Measurements from ENCODE around the gene CELF1. TPM values are rescaled to one million over a fixed set of nuclear protein-coding genes. Genes with fewer than 3 reads are reported as not detected.

Gene CELF1
- total and polyA plus RNA-seq, 2 donors (not counting 1 experiment from before 2014, with no cell fraction given), result 52.0 to 153 TPM

GRCh38 chr11:47437746-47438418, 115.0 kb downstream of the CELF1 start:
- Histone ChIP-seq H3K27ac (ENCODE audit: low read length in 2 of 2) (no peak overlapping the region), H3K4me3 (ENCODE audit: control extremely low read depth in 1 of 5, extremely low read depth in 1 of 5, insufficient read depth in 1 of 5, low read depth in 2 of 5, low read length in 4 of 5) (no peak overlapping the region), H2AFZ (ENCODE audit: insufficient read depth, low read depth, low read length, poor library complexity, severe bottlenecking) (no peak overlapping the region), H4K20me1 (ENCODE audit: control insufficient read depth, insufficient read depth, low read length, poor library complexity, severe bottlenecking) (no peaks in the 10 kb centered on the region), H3K9ac (ENCODE audit: low read length) (no peak overlapping the region), H3K36me3 (replicated peaks in 1 of 2; ENCODE audit: control extremely low read depth in 1 of 2, control insufficient read depth in 1 of 2, extremely low read depth in 1 of 2, insufficient read depth in 2 of 2, low read length in 1 of 2) (no peaks in the 10 kb centered on the region), H3K27me3 (replicated peaks in 1 of 4; ENCODE audit: control extremely low read depth in 1 of 4, control insufficient read depth in 3 of 4, insufficient read depth in 4 of 4, low read length in 3 of 4) (no peaks in the 10 kb centered on the region), H3K4me2 (replicated peaks; ENCODE audit: low read depth, low read length, poor library complexity, severe bottlenecking) (no peak overlapping the region), H3K9me3 (ENCODE audit: control extremely low read depth in 1 of 3, control insufficient read depth in 2 of 3, insufficient read depth in 1 of 3, low read length in 2 of 3) (peaks cover 0 to 6% (median 0%) of the 10 kb centered on the region in 3 donors), H3K4me1 (ENCODE audit: control insufficient read depth in 2 of 2, insufficient read depth in 2 of 2, low read length in 2 of 2) (no peaks in the 10 kb centered on the region), H3K79me2 (ENCODE audit: control insufficient read depth, insufficient read depth, low read length) (no peaks in the 10 kb centered on the region)
- no peaks in the 10 kb centered on the region for H3K9me3 Mint-ChIP-seq (ENCODE audit: insufficient read depth)
- POLR2A ChIA-PET, result no interaction called here
- H3K4me1 Mint-ChIP-seq, result no peaks in the 10 kb centered on the region
- H3K27me3 Mint-ChIP-seq, result no peaks in the 10 kb centered on the region
- 92% methylated on average over 14 of the region's 16 CpGs for WGBS (ENCODE audit: insufficient coverage)
- CTCF ChIA-PET, result no interaction called here
- no peak overlapping the region for H3K27ac Mint-ChIP-seq
- TF ChIP-seq EZH2 (IDR thresholded peaks at IDR 0.05; ENCODE audit: borderline replicate concordance, insufficient read depth, low read depth, low read length, poor library complexity, severe bottlenecking), result no peak
- ATAC-seq (ENCODE audit: low read depth), result no peak
- H3K4me3 Mint-ChIP-seq, result no peak overlapping the region
- no peak for DNase-seq
- intact Hi-C loops (cut with micrococcal nuclease), result no loop called here

- no peaks in the 10 kb centered on the region for H3K27me3 ChIP-seq (replicated peaks in 1 of 4; ENCODE audit: control extremely low read depth in 1 of 4, control insufficient read depth in 3 of 4, insufficient read depth in 4 of 4, low read length in 3 of 4)
- no peaks in the 10 kb centered on the region for H3K4me1 ChIP-seq (ENCODE audit: control insufficient read depth in 2 of 2, insufficient read depth in 2 of 2, low read length in 2 of 2)
- H3K9me3 ChIP-seq (ENCODE audit: control extremely low read depth in 1 of 3, control insufficient read depth in 2 of 3, insufficient read depth in 1 of 3, low read length in 2 of 3), result peaks cover 0 to 6% (median 0%) of the 10 kb centered on the region in 3 donors
- TF ChIP-seq EZH2 (IDR thresholded peaks at IDR 0.05; ENCODE audit: borderline replicate concordance, insufficient read depth, low read depth, low read length, poor library complexity, severe bottlenecking), result no peak
- intact Hi-C loops (cut with micrococcal nuclease), result no loop called here
- CTCF ChIA-PET, result no interaction called here
- Mint-ChIP-seq H3K27ac (no peak overlapping the region), H3K4me1 (no peaks in the 10 kb centered on the region), H3K9me3 (ENCODE audit: insufficient read depth) (no peaks in the 10 kb centered on the region), H3K4me3 (no peak overlapping the region), H3K27me3 (no peaks in the 10 kb centered on the region)
- ATAC-seq (ENCODE audit: low read depth) (no peak), DNase-seq (no peak)
- H3K36me3 ChIP-seq (replicated peaks in 1 of 2; ENCODE audit: control extremely low read depth in 1 of 2, control insufficient read depth in 1 of 2, extremely low read depth in 1 of 2, insufficient read depth in 2 of 2, low read length in 1 of 2), result no peaks in the 10 kb centered on the region
- no peaks in the 10 kb centered on the region for H4K20me1 ChIP-seq (ENCODE audit: control insufficient read depth, insufficient read depth, low read length, poor library complexity, severe bottlenecking)
- no peaks in the 10 kb centered on the region for H3K79me2 ChIP-seq (ENCODE audit: control insufficient read depth, insufficient read depth, low read length)
- POLR2A ChIA-PET, result no interaction called here
- H2AFZ ChIP-seq (ENCODE audit: insufficient read depth, low read depth, low read length, poor library complexity, severe bottlenecking), result no peak overlapping the region
- no peak overlapping the region for H3K4me3 ChIP-seq (ENCODE audit: control extremely low read depth in 1 of 5, extremely low read depth in 1 of 5, insufficient read depth in 1 of 5, low read depth in 2 of 5, low read length in 4 of 5)
- H3K4me2 ChIP-seq (replicated peaks; ENCODE audit: low read depth, low read length, poor library complexity, severe bottlenecking), result no peak overlapping the region
- 100% methylated on average over 5 of the region's 11 CpGs for WGBS (ENCODE audit: insufficient coverage)
- H3K27ac ChIP-seq (ENCODE audit: low read length in 2 of 2), result no peak overlapping the region
- no peak overlapping the region for H3K9ac ChIP-seq (ENCODE audit: low read length)
These were observed 115.7 kb downstream of the CELF1 start for GRCh38 chr11:47437218-47437745.
